Measurements from ENCODE around the gene LRRC23. TPM values are rescaled to one million over a fixed set of nuclear protein-coding genes. Genes with fewer than 3 reads are reported as not detected.

The LRRC23 gene
- polyA plus RNA-seq, 1 donor from 2014 or later: 20.5 TPM

DNA sequence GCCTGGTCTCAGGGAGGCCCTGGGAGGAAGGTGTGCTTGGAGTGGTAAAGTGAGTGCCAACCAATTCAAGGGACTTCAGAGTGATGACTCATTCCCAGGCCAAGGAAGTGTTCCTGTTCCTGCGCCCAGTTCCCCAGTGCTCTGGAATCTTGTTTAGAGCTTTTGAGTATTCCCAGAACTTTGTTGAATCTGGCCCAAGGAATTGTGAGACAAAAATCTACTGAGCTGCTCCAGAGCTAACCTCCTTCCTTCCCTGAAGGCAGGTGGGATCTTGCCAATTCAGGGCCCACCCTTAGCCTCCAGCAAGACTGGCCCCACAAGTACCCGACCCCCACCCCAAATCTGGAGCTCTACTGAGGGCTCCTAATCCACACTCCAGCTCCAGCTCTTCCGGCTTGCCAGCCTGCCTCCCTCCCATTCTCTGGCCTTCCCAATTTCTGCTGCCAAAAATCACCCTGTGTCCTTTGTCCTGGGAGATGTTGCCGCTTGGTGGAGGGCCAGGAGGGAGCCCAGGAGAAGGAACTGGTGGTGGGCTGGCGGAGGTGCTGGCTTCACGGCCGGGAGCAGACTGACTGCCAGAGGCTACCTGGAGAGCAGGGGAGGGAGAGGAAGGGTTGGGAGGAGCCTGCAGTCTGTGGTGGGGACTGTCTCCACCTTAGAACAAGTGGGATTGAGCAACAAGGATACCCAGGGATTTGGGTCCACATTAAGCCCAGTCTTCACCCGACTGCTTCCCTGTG lies 21.1 kb downstream of the LRRC23 start:
- H2AFZ ChIP-seq (ENCODE audit: low read depth, low read length): no peak overlapping the region
- H3K9me2 ChIP-seq (ENCODE audit: insufficient read depth, low read length): no peaks in the 10 kb centered on the region
- H3F3A ChIP-seq (ENCODE audit: insufficient read depth, low read length, poor library complexity, severe bottlenecking): peaks cover 8% of the 10 kb centered on the region
- H3K9ac ChIP-seq (ENCODE audit: low read length): peak overlapping the region; percentile 98
- peaks cover 24% of the 10 kb centered on the region for H3K79me2 ChIP-seq (replicated peaks; ENCODE audit: insufficient read depth, low read length)
- TF ChIP-seq RAD21 (conservative IDR thresholded peaks at IDR 0.05) (no peak), MXI1 (conservative IDR thresholded peaks at IDR 0.05; ENCODE audit: poor library complexity, severe bottlenecking) (no peak)
- TF ChIP-seq, protein P1, sequence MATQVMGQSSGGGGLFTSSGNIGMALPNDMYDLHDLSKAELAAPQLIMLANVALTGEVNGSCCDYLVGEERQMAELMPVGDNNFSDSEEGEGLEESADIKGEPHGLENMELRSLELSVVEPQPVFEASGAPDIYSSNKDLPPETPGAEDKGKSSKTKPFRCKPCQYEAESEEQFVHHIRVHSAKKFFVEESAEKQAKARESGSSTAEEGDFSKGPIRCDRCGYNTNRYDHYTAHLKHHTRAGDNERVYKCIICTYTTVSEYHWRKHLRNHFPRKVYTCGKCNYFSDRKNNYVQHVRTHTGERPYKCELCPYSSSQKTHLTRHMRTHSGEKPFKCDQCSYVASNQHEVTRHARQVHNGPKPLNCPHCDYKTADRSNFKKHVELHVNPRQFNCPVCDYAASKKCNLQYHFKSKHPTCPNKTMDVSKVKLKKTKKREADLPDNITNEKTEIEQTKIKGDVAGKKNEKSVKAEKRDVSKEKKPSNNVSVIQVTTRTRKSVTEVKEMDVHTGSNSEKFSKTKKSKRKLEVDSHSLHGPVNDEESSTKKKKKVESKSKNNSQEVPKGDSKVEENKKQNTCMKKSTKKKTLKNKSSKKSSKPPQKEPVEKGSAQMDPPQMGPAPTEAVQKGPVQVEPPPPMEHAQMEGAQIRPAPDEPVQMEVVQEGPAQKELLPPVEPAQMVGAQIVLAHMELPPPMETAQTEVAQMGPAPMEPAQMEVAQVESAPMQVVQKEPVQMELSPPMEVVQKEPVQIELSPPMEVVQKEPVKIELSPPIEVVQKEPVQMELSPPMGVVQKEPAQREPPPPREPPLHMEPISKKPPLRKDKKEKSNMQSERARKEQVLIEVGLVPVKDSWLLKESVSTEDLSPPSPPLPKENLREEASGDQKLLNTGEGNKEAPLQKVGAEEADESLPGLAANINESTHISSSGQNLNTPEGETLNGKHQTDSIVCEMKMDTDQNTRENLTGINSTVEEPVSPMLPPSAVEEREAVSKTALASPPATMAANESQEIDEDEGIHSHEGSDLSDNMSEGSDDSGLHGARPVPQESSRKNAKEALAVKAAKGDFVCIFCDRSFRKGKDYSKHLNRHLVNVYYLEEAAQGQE (IDR thresholded peaks at IDR 0.05; ENCODE audit: borderline replicate concordance): peak; percentile 36
- H3K36me3 ChIP-seq (ENCODE audit: insufficient read depth, low read length): no peaks in the 10 kb centered on the region
- peak overlapping the region; percentile 94 for H3K27ac ChIP-seq (ENCODE audit: low read length)
- H3K27me3 ChIP-seq (ENCODE audit: insufficient read depth, low read depth, low read length): no peaks in the 10 kb centered on the region
- no peaks in the 10 kb centered on the region for H4K20me1 ChIP-seq (ENCODE audit: insufficient read depth)
- no peaks in the 10 kb centered on the region for H3K9me3 ChIP-seq (ENCODE audit: low read length)
- H3K4me2 ChIP-seq (ENCODE audit: low read length): peak overlapping the region; percentile 63
- H3K4me3 ChIP-seq (ENCODE audit: low read length): peak overlapping the region; percentile 70

GRCh38 chr12:6927379-6928021 lies 22.9 kb downstream of the LRRC23 start, which contains the start of gene ATN1:
Gene ATN1 (plus strand): TSS chr12:6927959. CDS start chr12:6934002, 6,043 bp downstream.
- H3K36me3 ChIP-seq (ENCODE audit: insufficient read depth, low read length): no peaks in the 10 kb centered on the region
- H3K9ac ChIP-seq (ENCODE audit: low read length): peak within 1 kb of the TSS; percentile 98
- H2AFZ ChIP-seq (ENCODE audit: low read depth, low read length): peak within 1 kb of the TSS; percentile 66
- peak within 1 kb of the TSS; percentile 77 for H3K4me3 ChIP-seq (ENCODE audit: low read length)
- peak within 1 kb of the TSS; percentile 94 for H3K27ac ChIP-seq (ENCODE audit: low read length)
- no peaks in the 10 kb centered on the region for H3K9me2 ChIP-seq (ENCODE audit: insufficient read depth, low read length)
- H3K9me3 ChIP-seq (ENCODE audit: low read length): no peaks in the 10 kb centered on the region
- H3K79me2 ChIP-seq (replicated peaks; ENCODE audit: insufficient read depth, low read length): peaks cover 36% of the 10 kb centered on the region
- TF ChIP-seq EP300 (conservative IDR thresholded peaks at IDR 0.05; ENCODE audit: poor library complexity, severe bottlenecking): no peak
- TF ChIP-seq POLR2AphosphoS5 (IDR thresholded peaks at IDR 0.05): peak; percentile 80
- peak; percentile 28 for TF ChIP-seq MXI1 (conservative IDR thresholded peaks at IDR 0.05; ENCODE audit: poor library complexity, severe bottlenecking)
- TF ChIP-seq CTCF (IDR thresholded peaks at IDR 0.05; ENCODE audit: poor library complexity, severe bottlenecking): no peak
- TF ChIP-seq TAF1 (IDR thresholded peaks at IDR 0.05; ENCODE audit: low read depth): peak; percentile 78
- TF ChIP-seq EZH2 (IDR thresholded peaks at IDR 0.05; ENCODE audit: borderline replicate concordance, insufficient read depth, low read length, poor library complexity, severe bottlenecking): no peak
- no peak for TF ChIP-seq RAD21 (conservative IDR thresholded peaks at IDR 0.05)
- TF ChIP-seq, protein P1 (IDR thresholded peaks at IDR 0.05; ENCODE audit: borderline replicate concordance): peak; percentile 69
- no peak for TF ChIP-seq SMC3 (conservative IDR thresholded peaks at IDR 0.05; ENCODE audit: poor library complexity)
- H3K27me3 ChIP-seq (ENCODE audit: insufficient read depth, low read depth, low read length): no peaks in the 10 kb centered on the region
- peaks cover 8% of the 10 kb centered on the region for H3F3A ChIP-seq (ENCODE audit: insufficient read depth, low read length, poor library complexity, severe bottlenecking)
- peak within 1 kb of the TSS; percentile 97 for H3K4me2 ChIP-seq (ENCODE audit: low read length)
- no peaks in the 10 kb centered on the region for H4K20me1 ChIP-seq (ENCODE audit: insufficient read depth)

Measured in neural cell (in vitro differentiated cells).